GM12878 (cell line): ENCODE data around the gene NF1. TPM values are rescaled to one million over a fixed set of nuclear protein-coding genes. Genes with fewer than 3 reads are reported as not detected.

Experiments
- ATAC-seq: fragments of 200-7000 bp; cut with Tn5 transposase; 3 replicates; pipeline ENCODE4 v1.9.1; 2020; ENCODE audit warnings: mild to moderate bottlenecking, moderate library complexity
- BruUV-seq: library from RNA; stranded (reverse); fragments of 400-500 nt; replicated peaks from 2 replicates; lab custom pipeline; 2021; lab: Mats Ljungman, UMichigan
- CTCF ChIA-PET: fragments of 300-600 bp; sonication (Branson Sonifier 250); formaldehyde crosslinking; extraction: SDS; loops from one replicate; lab custom pipeline; 2021; ENCODE audit warnings: inconsistent platforms; lab: Yijun Ruan, JAX
- POLR2A ChIA-PET: fragments of 350-600 bp; formaldehyde crosslinking; extraction: SDS; loops from one replicate; lab custom pipeline; 2021; ENCODE audit warnings: inconsistent platforms; lab: Charles Lee
- RAD21 ChIA-PET: fragments of 300-600 bp; sonication (Branson Sonifier 250); formaldehyde crosslinking; loops from one replicate; lab custom pipeline; 2023; ENCODE audit warnings: antibody characterized with exemption; ENCODE audit not compliant: unreplicated experiment; lab: Charles Lee
- SMC1A ChIA-PET: fragments of 300-600 bp; sonication (Branson Sonifier 250); formaldehyde crosslinking; loops from one replicate; lab custom pipeline; 2023; ENCODE audit not compliant: unreplicated experiment, uncharacterized antibody; lab: Charles Lee
- DNase-seq: peaks from one replicate; pipeline ENCODE4 v3.0.0-alpha.2; 2011; ENCODE audit warnings: low read depth, low spot score
- FAIRE-seq: peaks from 3 replicates; lab custom pipeline; 2011; peaks lifted over from hg19 to GRCh38; lab: Jason Lieb, UNC
- H2AFZ ChIP-seq: 2 replicates; pipeline ENCODE4 v1.6.0; 2011; ENCODE audit warnings: low read depth, low read length, control low read depth; ENCODE audit not compliant: control insufficient read depth
- H3K27ac ChIP-seq: 2 replicates; pipeline ENCODE4 v1.5.1; 2011; ENCODE audit warnings: control low read depth; ENCODE audit not compliant: control insufficient read depth, insufficient read depth
- H3K27me3 ChIP-seq, 2 experiments: replicated peaks in 1 of 2; 2 replicates each; pipeline versions ENCODE4 v1.6.0 to v1.6.1; 2011; ENCODE audit warnings: low read length in 1 of 2; ENCODE audit not compliant: control insufficient read depth in 2 of 2, insufficient read depth in 2 of 2
- H3K36me3 ChIP-seq, 2 experiments: 2 replicates each; pipeline ENCODE4 v1.5.1; 2011; ENCODE audit warnings: low read length in 1 of 2; ENCODE audit not compliant: control insufficient read depth in 2 of 2, insufficient read depth in 2 of 2
- H3K4me1 ChIP-seq: 2 replicates; pipeline ENCODE4 v1.6.1; 2011; ENCODE audit warnings: mild to moderate bottlenecking, low read length, moderate library complexity, mixed read lengths; ENCODE audit not compliant: control insufficient read depth, insufficient read depth
- H3K4me2 ChIP-seq: 2 replicates; pipeline ENCODE4 v1.6.0; 2011; ENCODE audit warnings: control low read depth; ENCODE audit not compliant: control insufficient read depth, insufficient read depth
- H3K4me3 ChIP-seq: fragments of 200-600 bp; sonication (generic); 2 replicates; pipeline ENCODE4 v1.5.1; 2016
- H3K79me2 ChIP-seq: 2 replicates; pipeline ENCODE4 v1.6.0; 2011; ENCODE audit warnings: low read length; ENCODE audit not compliant: control insufficient read depth, insufficient read depth
- H3K9ac ChIP-seq: 2 replicates; pipeline ENCODE4 v1.8.0; 2011; ENCODE audit warnings: low read length, control low read depth, mixed read lengths; ENCODE audit not compliant: control insufficient read depth, insufficient read depth
- H3K9me3 ChIP-seq: replicated peaks from 3 replicates; pipeline ENCODE4 v1.5.1; 2011; ENCODE audit warnings: mild to moderate bottlenecking, low read length; ENCODE audit not compliant: control insufficient read depth, insufficient read depth
- H4K20me1 ChIP-seq: 2 replicates; pipeline ENCODE4 v1.6.0; 2011; ENCODE audit not compliant: control insufficient read depth, insufficient read depth
- ASH2L ChIP-seq: fragments of 300-600, 200-600 bp; sonication (generic); IDR thresholded peaks from 2 replicates; pipeline ENCODE4 v1.6.1; 2017; ENCODE audit warnings: low read depth, mild to moderate bottlenecking, borderline replicate concordance
- ATF7 ChIP-seq: fragments of 450-650 bp; IDR thresholded peaks from 2 replicates; pipeline ENCODE4 v1.6.1; 2016; ENCODE audit warnings: low read depth, mild to moderate bottlenecking
- IKZF2 ChIP-seq, 2 experiments: fragments of 450-650 bp; IDR thresholded peaks; 2 replicates each; pipeline ENCODE4 v1.6.1; 2017; ENCODE audit warnings: mild to moderate bottlenecking in 2 of 2, moderate library complexity in 2 of 2
- RAD51 ChIP-seq: fragments of 450-650 bp; IDR thresholded peaks from 2 replicates; pipeline ENCODE4 v1.6.1; 2016; ENCODE audit warnings: moderate library complexity, mild to moderate bottlenecking, inconsistent platforms
- RUNX3 ChIP-seq: IDR thresholded peaks from 2 replicates; pipeline ENCODE4 v1.6.1; 2012; ENCODE audit warnings: low read length, inconsistent platforms
- SIN3A ChIP-seq: IDR thresholded peaks from 2 replicates; pipeline ENCODE4 v1.6.1; 2012; ENCODE audit warnings: low read depth, low read length, improper control_type of control experiment
- SUPT20H ChIP-seq: IDR thresholded peaks from 2 replicates; pipeline ENCODE4 v1.6.1; 2011; ENCODE audit warnings: low read depth, mild to moderate bottlenecking, low read length, moderate library complexity, borderline replicate concordance; ENCODE audit not compliant: control insufficient read depth
- TBL1XR1 ChIP-seq: IDR thresholded peaks from 2 replicates; pipeline ENCODE4 v1.6.1; 2012; ENCODE audit warnings: low read depth, low read length, improper control_type of control experiment
- ZBTB4 ChIP-seq: fragments of 450-650 bp; formaldehyde crosslinking; IDR thresholded peaks from 2 replicates; pipeline ENCODE4 v1.4.0; 2022; ENCODE audit warnings: mild to moderate bottlenecking, moderate library complexity
- ZBTB40 ChIP-seq: fragments of 450-650 bp; IDR thresholded peaks from 2 replicates; pipeline ENCODE4 v1.6.1; 2016; ENCODE audit warnings: mild to moderate bottlenecking, moderate library complexity, borderline replicate concordance
- ZNF592 ChIP-seq: fragments of 450-650 bp; IDR thresholded peaks from 2 replicates; pipeline ENCODE4 v1.6.1; 2017; ENCODE audit warnings: mild to moderate bottlenecking, moderate library complexity
- WGBS: methylation state at CpG from one replicate; pipeline ENCODE4 v1.1.6; 2016; ENCODE audit warnings: low lambda C conversion rate; ENCODE audit not compliant: insufficient replicate concordance, insufficient coverage; ENCODE audit errors: missing lambda C conversion rate; 5-methylcytosine and 5-hydroxymethylcytosine counted together
- in situ Hi-C: fragments of 300-500 bp; cut with MboI; formaldehyde crosslinking; loops from 9 replicates; pipeline ENCODE4 v1.14.3; 2018; ENCODE audit warnings: mixed read lengths
- intact Hi-C: fragments of 100-400 bp; cut with micrococcal nuclease; formaldehyde crosslinking; loops from one replicate; pipeline ENCODE4 v1.14.2; 2022; ENCODE audit not compliant: unreplicated experiment
- polyA plus RNA-seq, 11 experiments: library from polyadenylated mRNA; depleted of rRNA in 4 of 11; unstranded in 6 of 11; stranded (reverse) in 5 of 11; fragments of >200 nt; fragmentation: Nextera tagmentation in 4 of 11; fragmentation: Illumina TruSeq in 1 of 11; extraction: Ambion mirVana in 4 of 11; extraction: Trizol in 1 of 11; gene quantifications; 1 replicate in 1 of 11; 2 replicates in 10 of 11; pipeline versions ENCODE4 v1.2.1 to v1.2.3, GENCODE V29; 2011 to 2016; ENCODE audit warnings: inconsistent platforms in 2 of 11, missing spikeins in 2 of 11, low read depth in 1 of 11
- total RNA-seq, 4 experiments: library from RNA; depleted of rRNA in 3 of 4; stranded (reverse); fragments of >200 nt in 3 of 4; fragmentation: Illumina TruSeq in 1 of 4; extraction: Trizol in 1 of 4; gene quantifications; 2 replicates each; pipeline versions ENCODE4 v1.2.1 to v1.2.3, GENCODE V29; 2013 to 2021

The NF1 gene
- total and polyA plus RNA-seq, 10 of the 15 experiments (the other 5 are each of a cell fraction or from before 2014, with no cell fraction given), result 2.5 to 31.8 (median 16.6) TPM

GRCh38 chr17:31051506-31051905 lies 43.3 kb upstream of the NF1 start:
- no peak overlapping the region for H3K9ac ChIP-seq
- no peaks in the 10 kb centered on the region for H3K27me3 ChIP-seq
- no peaks in the 10 kb centered on the region for H3K9me3 ChIP-seq
- BruUV-seq, result no TSS peak
- no peak for ATAC-seq
- ChIA-PET CTCF (interaction anchor here (1.0 to 2.0 kb wide), 2 partner anchors 9 to 164 kb away, joined by 3 to 5 read pairs; no protein-coding TSS in a partner anchor), RAD21 (no interaction called here), POLR2A (no interaction called here), SMC1A (no interaction called here)
- in situ Hi-C loops, result no loop called here
- no peaks in the 10 kb centered on the region for H3K4me1 ChIP-seq
- H2AFZ ChIP-seq, result no peak overlapping the region
- no peaks in the 10 kb centered on the region for H3K36me3 ChIP-seq
- FAIRE-seq, result no peak
- DNase-seq, result no peak
- no peak overlapping the region for H3K4me3 ChIP-seq
- H3K79me2 ChIP-seq, result no peaks in the 10 kb centered on the region
- no peak overlapping the region for H3K27ac ChIP-seq
- TF ChIP-seq ATF7 (no peak), SIN3A (no peak), ZNF592 (no peak), SUPT20H (no peak), ZBTB40 (no peak), IKZF2 (IDR thresholded peaks at IDR 0.05) (no peak), RAD51 (no peak), RUNX3 (no peak), ZBTB4 (CRISPR knock-in tag) (no peak), TBL1XR1 (no peak), ASH2L (no peak)
- H4K20me1 ChIP-seq, result no peaks in the 10 kb centered on the region
- 71% methylated on average over 2 of the region's 2 CpGs for WGBS
- intact Hi-C loops, result no loop called here
- no peak overlapping the region for H3K4me2 ChIP-seq
